Kidney epithelial cell (primary cell): ENCODE measurements around the gene STK39. TPM values are rescaled to one million over a fixed set of nuclear protein-coding genes. Genes with fewer than 3 reads are reported as not detected.

Experiments
- DNase-seq: peaks from one replicate; pipeline ENCODE4 v3.0.0-alpha.2; 2010; ENCODE audit warnings: low read depth
- H3K27me3 ChIP-seq: 2 replicates; pipeline ENCODE4 v1.6.0; 2011; ENCODE audit warnings: low read length; ENCODE audit not compliant: control insufficient read depth, insufficient read depth
- H3K36me3 ChIP-seq: 2 replicates; pipeline ENCODE4 v1.5.1; 2011; ENCODE audit warnings: low read length; ENCODE audit not compliant: control insufficient read depth, insufficient read depth
- H3K4me3 ChIP-seq: 2 replicates; pipeline ENCODE4 v1.5.1; 2011; ENCODE audit warnings: low read depth, mild to moderate bottlenecking, control low read depth, low read length
- total RNA-seq: library from RNA; depleted of rRNA; stranded (reverse); fragments of >200 nt; gene quantifications from 2 replicates; pipeline ENCODE4 v1.2.3, GENCODE V29; 2015
- TF ChIP-seq, protein P1 (sequence below): IDR thresholded peaks from 2 replicates; pipeline ENCODE4 v1.5.1; 2011; ENCODE audit warnings: mild to moderate bottlenecking, moderate library complexity, low read length, control low read depth, inconsistent platforms; ENCODE audit not compliant: insufficient read depth, poor library complexity, severe bottlenecking

Gene STK39
- total RNA-seq, 1 donor from 2014 or later: 30.1 TPM

DNA sequence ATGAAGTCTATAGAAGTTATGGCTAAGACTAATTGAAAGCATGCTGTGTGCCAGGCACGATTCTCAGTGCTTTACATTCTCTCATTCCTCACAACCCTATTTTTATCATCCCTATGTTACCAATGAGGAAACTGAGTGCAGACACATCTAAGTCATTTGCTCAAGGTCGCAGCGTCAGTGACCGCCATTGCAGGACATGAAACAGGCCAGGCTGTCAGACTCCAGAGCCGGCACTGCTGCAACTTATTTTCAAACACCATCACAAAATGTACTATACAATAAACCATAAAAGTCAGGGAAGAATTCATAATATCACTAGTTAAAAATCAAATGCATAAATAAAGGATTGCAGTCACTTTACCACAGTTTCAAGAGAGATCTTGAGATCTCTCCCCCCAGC is 5.6 kb downstream of the STK39 start:
- Histone ChIP-seq H3K27me3 (no peaks in the 10 kb centered on the region), H3K4me3 (no peak overlapping the region), H3K36me3 (no peaks in the 10 kb centered on the region)
- TF ChIP-seq, protein P1, sequence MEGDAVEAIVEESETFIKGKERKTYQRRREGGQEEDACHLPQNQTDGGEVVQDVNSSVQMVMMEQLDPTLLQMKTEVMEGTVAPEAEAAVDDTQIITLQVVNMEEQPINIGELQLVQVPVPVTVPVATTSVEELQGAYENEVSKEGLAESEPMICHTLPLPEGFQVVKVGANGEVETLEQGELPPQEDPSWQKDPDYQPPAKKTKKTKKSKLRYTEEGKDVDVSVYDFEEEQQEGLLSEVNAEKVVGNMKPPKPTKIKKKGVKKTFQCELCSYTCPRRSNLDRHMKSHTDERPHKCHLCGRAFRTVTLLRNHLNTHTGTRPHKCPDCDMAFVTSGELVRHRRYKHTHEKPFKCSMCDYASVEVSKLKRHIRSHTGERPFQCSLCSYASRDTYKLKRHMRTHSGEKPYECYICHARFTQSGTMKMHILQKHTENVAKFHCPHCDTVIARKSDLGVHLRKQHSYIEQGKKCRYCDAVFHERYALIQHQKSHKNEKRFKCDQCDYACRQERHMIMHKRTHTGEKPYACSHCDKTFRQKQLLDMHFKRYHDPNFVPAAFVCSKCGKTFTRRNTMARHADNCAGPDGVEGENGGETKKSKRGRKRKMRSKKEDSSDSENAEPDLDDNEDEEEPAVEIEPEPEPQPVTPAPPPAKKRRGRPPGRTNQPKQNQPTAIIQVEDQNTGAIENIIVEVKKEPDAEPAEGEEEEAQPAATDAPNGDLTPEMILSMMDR: no peak
- DNase-seq: no peak

GRCh38 chr2:168241208-168241607 is 6.2 kb downstream of the STK39 start:
- DNase-seq: no peak
- H3K27me3 ChIP-seq: no peaks in the 10 kb centered on the region
- no peaks in the 10 kb centered on the region for H3K36me3 ChIP-seq
- H3K4me3 ChIP-seq: no peak overlapping the region
- TF ChIP-seq, protein P1: no peak

DNA sequence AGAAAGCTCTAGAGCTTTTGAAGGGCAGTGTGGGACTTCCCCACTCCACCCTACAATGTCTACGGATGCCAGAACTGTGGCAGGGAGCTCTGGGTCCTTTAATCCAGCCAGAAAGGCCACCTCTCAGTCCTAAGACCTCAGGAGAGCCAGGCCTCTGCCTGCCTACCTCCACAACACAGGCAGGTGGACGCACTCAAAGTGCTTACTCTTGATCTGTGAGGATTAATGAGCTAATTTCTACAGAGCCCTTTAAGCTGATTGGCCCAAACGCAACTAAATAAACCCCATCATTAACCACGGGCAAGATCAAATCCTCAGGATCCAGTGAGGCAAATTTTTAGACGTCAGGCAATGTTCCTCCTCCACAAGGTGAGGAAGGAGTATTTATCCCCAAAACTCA is 8.1 kb downstream of the STK39 start:
- no peak overlapping the region for H3K4me3 ChIP-seq
- TF ChIP-seq, protein P1: no peak
- H3K36me3 ChIP-seq: no peaks in the 10 kb centered on the region
- no peak for DNase-seq
- H3K27me3 ChIP-seq: no peaks in the 10 kb centered on the region

- TF ChIP-seq, protein P1: no peak
- DNase-seq: no peak
- Histone ChIP-seq H3K27me3 (no peaks in the 10 kb centered on the region), H3K36me3 (no peaks in the 10 kb centered on the region), H3K4me3 (no peak overlapping the region)
Observed at GRCh38 chr2:168237741-168238140, 9.7 kb downstream of the STK39 start.

GRCh38 chr2:168234407-168235085 is 12.8 kb downstream of the STK39 start:
- DNase-seq: no peak
- H3K27me3 ChIP-seq: no peaks in the 10 kb centered on the region
- TF ChIP-seq, protein P1: no peak
- H3K4me3 ChIP-seq: no peak overlapping the region
- peaks cover 1% of the 10 kb centered on the region for H3K36me3 ChIP-seq
